Measurements from ENCODE around the gene BTG2.
A peak's percentile ranks its signal among the peaks of the same experiment; 100 is the strongest.

Gene BTG2

DNA sequence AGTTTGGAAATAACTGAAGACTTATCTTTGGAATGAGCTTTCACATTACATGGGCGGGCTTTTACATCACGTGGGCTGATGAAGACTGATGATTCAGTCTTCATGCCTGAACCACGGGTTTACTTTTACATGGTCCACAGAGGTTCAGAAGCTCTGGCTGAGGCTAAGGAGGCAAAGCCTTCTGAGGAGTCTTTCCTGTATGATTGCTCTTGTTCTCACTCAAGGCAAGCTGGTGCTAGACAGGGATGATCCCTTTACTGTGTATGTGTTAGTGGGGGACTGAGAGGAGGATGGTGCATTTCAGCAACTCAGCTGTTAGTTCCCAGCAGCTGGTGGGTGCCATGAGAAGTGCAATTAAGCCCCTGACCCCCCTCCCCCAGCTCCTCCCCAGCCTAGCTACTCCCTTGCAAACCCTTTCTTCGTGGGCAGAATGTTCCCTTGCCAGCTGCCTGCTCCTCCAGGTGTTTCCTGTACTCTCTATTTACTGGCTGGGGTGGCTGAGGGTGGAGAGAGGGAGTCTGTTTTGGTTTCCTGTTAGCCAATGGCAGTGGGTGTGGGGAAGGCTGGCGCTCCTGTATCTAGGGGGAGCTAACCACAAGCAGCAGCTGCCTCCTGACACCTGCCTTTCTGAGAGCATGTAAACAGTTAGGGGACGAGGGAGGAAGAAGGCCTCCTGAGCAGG is 15.4 kb downstream of the BTG2 start:
- DNase-seq: peak; percentile 98

GRCh38 chr1:203321273-203322052 is 16.1 kb downstream of the BTG2 start:
- DNase-seq: no peak

- DNase-seq: no peak
Measured at GRCh38 chr1:203322500-203323179, 17.3 kb downstream of the BTG2 start.

- no peak for DNase-seq
Measured at GRCh38 chr1:203323587-203323986, 18.3 kb downstream of the BTG2 start.

- DNase-seq: no peak
Measured at GRCh38 chr1:203324105-203325025, 19.0 kb downstream of the BTG2 start.

- no peak for DNase-seq
Measured at GRCh38 chr1:203325026-203325417, 19.7 kb downstream of the BTG2 start.

DNA sequence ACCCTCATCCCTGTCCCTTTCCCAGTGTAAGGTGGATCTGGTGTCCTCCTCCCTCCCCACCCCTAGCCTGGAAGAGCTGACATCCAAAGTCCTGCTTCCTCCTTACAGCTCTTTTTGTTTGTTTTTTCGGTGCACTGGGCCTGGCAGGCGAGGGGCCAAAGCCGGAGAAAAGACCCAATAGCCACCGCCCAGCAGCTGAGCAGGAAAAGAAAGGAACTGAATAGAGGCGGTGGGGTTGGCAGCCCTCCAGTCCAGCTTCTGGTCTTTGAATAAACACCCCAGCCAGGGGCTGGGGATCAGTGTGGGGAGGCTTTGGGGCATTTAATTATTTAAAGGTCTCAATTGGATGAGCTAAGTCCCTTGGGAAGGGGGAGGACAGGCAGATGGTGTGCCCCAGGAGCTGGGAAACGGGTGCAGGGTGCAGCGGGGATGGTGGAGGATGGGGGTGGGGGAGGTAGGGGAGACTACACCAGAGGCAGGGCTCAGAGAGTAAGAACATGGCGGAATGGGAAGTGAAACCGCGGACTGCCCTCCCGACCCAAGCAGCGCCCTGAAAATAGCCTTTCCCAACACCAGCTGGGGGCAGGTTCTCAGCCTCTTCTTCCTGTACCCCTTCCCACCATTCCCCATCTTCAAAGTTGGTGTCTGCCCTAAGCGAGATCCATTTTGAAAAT is 20.2 kb downstream of the BTG2 start:
- DNase-seq: peak; percentile 98

- DNase-seq: peak; percentile 98
Measured at GRCh38 chr1:203326830-203327683, 21.7 kb downstream of the BTG2 start.

DNA sequence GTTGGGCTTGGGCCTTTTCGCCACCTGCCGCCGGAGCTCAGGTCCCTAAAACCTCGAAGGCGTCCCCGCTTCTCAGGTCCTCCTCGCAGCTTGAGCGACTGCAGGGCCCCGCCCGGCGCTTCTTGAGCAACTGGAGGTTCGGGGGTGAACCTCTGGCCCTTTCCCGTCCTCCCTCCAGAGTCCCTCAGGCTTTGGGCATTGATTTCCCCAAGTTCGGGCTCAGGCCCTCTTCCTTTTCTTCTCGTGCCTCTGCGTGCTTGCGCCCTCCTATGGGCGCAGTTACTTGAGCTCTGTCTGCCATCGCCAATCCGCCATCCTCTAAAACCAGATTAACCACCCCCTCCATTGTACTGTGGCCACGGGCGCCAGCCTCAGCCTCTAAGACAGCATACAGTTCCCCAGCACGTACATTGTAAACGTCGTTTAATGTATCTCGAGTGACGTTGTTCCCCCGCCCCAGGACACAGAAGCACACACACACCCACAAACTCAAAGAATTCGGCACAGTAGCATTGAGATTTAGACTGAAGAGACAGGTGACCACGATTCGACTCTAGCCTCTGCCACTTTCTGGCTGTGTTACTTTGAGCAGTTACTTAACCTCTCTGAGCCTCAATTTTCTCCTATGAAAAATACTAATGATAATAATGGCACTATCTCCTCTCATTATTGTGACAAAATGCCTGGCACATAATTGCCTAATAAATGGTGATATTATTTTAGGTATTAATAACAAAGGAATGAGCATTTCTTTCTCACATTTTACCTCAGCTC is 22.6 kb downstream of the BTG2 start:
- peak; percentile 89 for DNase-seq

GRCh38 chr1:203328714-203329122 is 23.4 kb downstream of the BTG2 start:
- peak; percentile 45 for DNase-seq

- DNase-seq: no peak
Measured at GRCh38 chr1:203331224-203331623, 25.9 kb downstream of the BTG2 start.

DNA sequence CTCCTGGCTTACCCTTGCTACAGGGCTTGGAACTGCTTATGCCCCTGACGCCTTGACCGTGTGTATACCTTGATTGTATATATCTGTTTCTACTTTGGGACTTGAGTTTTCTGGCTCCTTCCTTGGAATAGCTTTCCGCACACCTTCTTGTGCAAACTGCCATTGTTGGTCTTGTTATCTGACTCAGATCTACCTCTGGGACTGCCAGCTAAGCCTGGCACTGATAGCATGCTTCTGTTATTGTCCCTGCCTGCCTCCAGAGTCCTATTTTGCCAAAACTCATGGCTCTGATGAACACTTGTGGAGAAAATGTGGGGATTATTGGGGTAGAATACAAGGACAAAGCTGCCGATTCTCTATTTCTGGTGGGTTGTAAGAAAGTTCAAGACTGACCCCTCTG is 30.2 kb downstream of the BTG2 start:
- DNase-seq: no peak

DNA sequence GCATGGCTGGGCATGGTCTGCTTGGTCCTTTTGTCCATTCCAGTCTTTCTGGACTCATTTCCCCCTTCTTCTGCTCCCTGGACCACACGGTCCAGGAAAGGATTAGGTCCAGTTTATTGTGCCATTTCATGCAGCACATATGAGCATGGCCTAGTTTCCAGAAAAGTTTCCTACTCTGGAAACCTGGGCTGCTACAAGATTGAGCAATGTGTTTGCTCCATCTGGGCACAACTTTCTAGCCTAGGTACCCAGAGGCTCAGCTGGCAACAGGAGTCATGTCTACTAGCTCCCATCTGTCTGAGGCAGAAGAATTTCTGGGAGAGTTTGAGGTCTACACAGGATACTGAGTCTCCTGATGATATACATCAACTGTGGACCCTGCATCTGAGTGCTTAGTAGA is 30.8 kb downstream of the BTG2 start:
- DNase-seq: no peak

- peak; percentile 33 for DNase-seq
Measured at GRCh38 chr1:203338335-203339036, 33.2 kb downstream of the BTG2 start.

- peak; percentile 86 for DNase-seq
Measured at GRCh38 chr1:203340112-203340790, 34.9 kb downstream of the BTG2 start.

GRCh38 chr1:203342192-203342940 is 37.0 kb downstream of the BTG2 start:
- DNase-seq: peak; percentile 47

DNA sequence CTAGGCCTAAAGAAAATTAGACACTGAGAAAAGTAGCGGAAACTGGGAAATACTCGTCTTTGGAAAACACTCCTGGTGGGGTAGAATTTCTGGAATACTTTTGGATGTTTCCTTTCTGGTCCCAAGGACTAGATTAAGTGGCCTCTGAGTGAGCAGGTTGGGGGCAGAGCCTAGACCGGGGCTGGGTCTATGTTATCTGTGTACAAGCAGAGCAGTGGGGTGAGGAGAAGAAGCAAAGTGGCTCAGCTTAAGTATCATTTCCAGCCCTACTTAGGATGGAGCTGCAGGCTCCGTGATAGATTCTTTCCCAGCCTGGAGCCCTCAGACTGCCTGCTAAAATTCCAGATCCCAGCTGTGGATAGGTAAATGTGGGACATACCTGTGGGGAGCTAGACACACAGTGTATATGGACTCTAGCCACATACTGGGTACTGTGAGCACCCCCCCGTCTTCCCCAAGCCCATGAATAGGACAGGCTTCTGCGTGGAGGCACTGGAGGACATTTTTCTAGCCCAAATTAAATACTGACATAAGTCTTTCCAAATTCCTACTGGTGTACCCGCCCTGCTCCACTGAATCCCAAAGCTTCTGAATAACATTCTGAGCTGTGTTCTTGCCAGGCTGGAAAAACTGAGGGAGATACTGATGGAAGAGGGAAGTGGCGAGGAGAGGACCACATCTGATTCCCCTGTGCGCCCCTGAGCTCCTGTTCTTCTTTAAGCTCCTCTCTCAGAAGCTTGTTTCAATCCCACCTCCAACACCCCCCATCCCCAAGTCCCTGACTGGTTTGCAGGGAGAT is 38.8 kb downstream of the BTG2 start:
- no peak for DNase-seq

Measured in NCI-H1105 (cell line).